Ovary (tissue), 10 donors: Measurements from ENCODE around the gene AQP10. TPM values are rescaled to one million over a fixed set of nuclear protein-coding genes. Genes with fewer than 3 reads are reported as not detected.
"Not testable (repeated sequence)": the region's sequence is repeated elsewhere in the genome, so short reads cannot be mapped to it uniquely, and the experiment has no call there.

Source experiments
- DNase-seq, 5 donors: peaks; one replicate each; pipeline ENCODE4 v3.0.0-alpha.2; 2019 to 2020
- H3K27ac ChIP-seq, 2 donors: fragments of 200-600 bp; one replicate each; pipeline versions ENCODE4 v1.5.1 to v1.8.0; 2019 to 2022
- H3K27me3 ChIP-seq: fragments of 200-600 bp; one replicate; pipeline ENCODE4 v1.8.0; 2022
- H3K36me3 ChIP-seq: fragments of 200-600 bp; sonication (generic); one replicate; pipeline ENCODE4 v1.5.1; 2019
- H3K4me1 ChIP-seq: one replicate; pipeline ENCODE4 v1.8.1; 2013; ENCODE audit warnings: mild to moderate bottlenecking, moderate library complexity; ENCODE audit not compliant: insufficient read depth
- H3K4me3 ChIP-seq: fragments of 200-600 bp; sonication (generic); one replicate; pipeline ENCODE4 v1.5.1; 2017
- H3K9me3 ChIP-seq, 2 donors: fragments of 200-600 bp in 1 of 2; sonication (generic) in 1 of 2; one replicate each; pipeline versions ENCODE4 v1.5.1 to v1.8.1; 2013 to 2019; ENCODE audit warnings: mild to moderate bottlenecking in 1 of 2, moderate library complexity in 1 of 2
- EP300 ChIP-seq: sonication (generic); formaldehyde crosslinking; IDR thresholded peaks from one replicate; pipeline ENCODE4 v1.6.1; 2017; ENCODE audit warnings: antibody characterized with exemption
- POLR2A ChIP-seq: fragments of 450-650 bp; IDR thresholded peaks from one replicate; pipeline ENCODE4 v1.6.1; 2017; ENCODE audit warnings: antibody characterized with exemption, mild to moderate bottlenecking, moderate library complexity
- WGBS, 3 donors: extraction: QIAGEN DNeasy Blood & Tissue Kit in 1 of 3; methylation state at CpG; one replicate each; pipeline versions ENCODE4 v1.1.5 to v1.1.7; 2013 to 2017; 5-methylcytosine and 5-hydroxymethylcytosine counted together
- intact Hi-C, 4 donors: fragments of 100-400 bp; cut with DNase I; formaldehyde crosslinking; loops; one replicate each; pipeline versions ENCODE4 v1.11.0 to v1.15.1; 2022 to 2023
- long read RNA-seq, 3 donors: library from polyadenylated mRNA in 2 of 3; unstranded in 2 of 3; transcript quantifications; one replicate each; pipeline ENCODE4 v2.0.0 and lab custom pipeline, GENCODE V29; 2021 to 2026
- polyA plus RNA-seq, 2 donors: library from polyadenylated mRNA; stranded (reverse); fragments of 200-250 nt in 1 of 2; fragments of 350-450 nt in 1 of 2; fragmentation: Illumina TruSeq in 1 of 2; extraction: RNeasy Lipid Tissue Mini Kit (QIAGEN cat#74804) in 1 of 2; gene quantifications; one replicate each; pipeline ENCODE4 v1.2.3, GENCODE V29; 2013 to 2014
- total RNA-seq, 7 donors: library from RNA; depleted of rRNA in 2 of 7; stranded (reverse); fragments of >200 nt in 2 of 7; fragmentation: NEBNext Ultra II Directional in 3 of 7; extraction: Animal tissue kit (Norgen Biotek cat#: 25700) in 3 of 7; gene quantifications; one replicate each; pipeline versions ENCODE4 v1.1.0 to v1.2.4, GENCODE V29; 2016 to 2023
- TF ChIP-seq, protein P1 (sequence below), 3 donors: fragments of 450-650 bp in 2 of 3; fragments of 200-600 bp in 1 of 3; IDR thresholded peaks; one replicate each; pipeline versions ENCODE4 v1.5.1 to v1.8.0; 2016 to 2022; ENCODE audit warnings: antibody characterized with exemption in 3 of 3, mild to moderate bottlenecking in 1 of 3
- donor health status: DM: no; HTN: no; CAD: no; lungs with moderate emphysema.
- donor health status: DM: no; HTN: no; CAD: no.
- donor health status: Bipolar disorder and iron deficiency.
- donor health status: DM: yes; HTN: yes; CAD: no.
- donor health status: DM: no; HTN: no; CAD: no.
- donor health status: DM: yes; HTN: yes; CAD: no.

The AQP10 gene
- total RNA-seq (1 to 10 TPM in 1 of 7 donors, under 1 TPM in 1, not detected in 5; 0.23 to 1.0 TPM), polyA plus RNA-seq (under 1 TPM in 1 of 2 donors, not detected in 1; 0.13 TPM)
- long read RNA-seq, donor 1: 0 reads
- long read RNA-seq, donor 2, partial matches to known transcripts: 0 of 1 reads
- long read RNA-seq, donor 2, other reads (novel, unspliced or antisense): 0 of 1 reads
- long read RNA-seq, donor 3: 0 reads

DNA sequence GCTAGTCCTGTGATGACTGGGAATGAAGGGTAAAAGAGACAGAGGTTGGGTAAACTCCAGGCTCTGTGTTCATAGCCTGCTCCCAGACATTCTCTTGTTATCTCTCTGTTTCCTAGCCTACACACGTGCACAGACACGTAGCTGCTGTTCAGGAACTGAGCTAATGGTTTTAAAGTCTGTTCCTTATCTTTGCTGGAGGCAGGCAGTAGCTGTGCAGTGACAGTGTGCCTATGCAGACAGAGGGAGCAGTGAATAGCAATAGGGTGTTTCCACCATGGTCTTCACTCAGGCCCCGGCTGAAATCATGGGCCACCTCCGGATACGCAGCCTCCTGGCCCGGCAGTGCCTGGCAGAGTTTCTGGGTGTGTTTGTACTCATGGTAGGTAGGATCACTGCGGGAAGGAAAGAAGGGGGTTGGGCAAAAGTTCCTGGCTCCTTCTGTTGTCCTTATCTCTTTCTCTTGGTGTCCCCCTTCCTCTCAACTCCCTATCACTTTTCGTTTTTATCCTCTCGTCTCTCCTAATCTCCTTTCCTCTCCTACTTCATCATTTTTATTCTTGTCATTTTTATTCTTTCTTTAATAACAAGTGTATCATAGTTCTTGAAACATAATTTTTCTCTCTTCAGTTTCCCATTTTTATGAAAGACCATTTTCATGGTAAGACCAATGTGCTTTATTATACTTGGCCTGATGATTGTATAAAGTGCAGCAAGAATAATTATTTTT is at the start of gene AQP10:
TSS of gene AQP10 (plus strand) at position 212 of the 727 bp plus-strand sequence. CDS start at position 275, 63 bp downstream.
- Histone ChIP-seq H3K9me3 (no peaks in the 10 kb centered on the region), H3K27ac (no peak within 1 kb of the TSS), H3K27me3 (no peaks in the 10 kb centered on the region), H3K36me3 (no peaks in the 10 kb centered on the region), H3K4me1 (no peaks in the 10 kb centered on the region), H3K4me3 (no peak within 1 kb of the TSS)
- WGBS, 3 donors: 14 to 20% (median 15%) methylated on average over 9 of the region's 9 CpGs
- intact Hi-C loops: loop anchor here in 1 of 4 donors (5.0 kb wide), 1 partner anchor 49 kb away; the partner anchor contains the start of gene HAX1
- no peak for DNase-seq
- TF ChIP-seq POLR2A (no peak), EP300 (no peak)
- TF ChIP-seq, protein P1, sequence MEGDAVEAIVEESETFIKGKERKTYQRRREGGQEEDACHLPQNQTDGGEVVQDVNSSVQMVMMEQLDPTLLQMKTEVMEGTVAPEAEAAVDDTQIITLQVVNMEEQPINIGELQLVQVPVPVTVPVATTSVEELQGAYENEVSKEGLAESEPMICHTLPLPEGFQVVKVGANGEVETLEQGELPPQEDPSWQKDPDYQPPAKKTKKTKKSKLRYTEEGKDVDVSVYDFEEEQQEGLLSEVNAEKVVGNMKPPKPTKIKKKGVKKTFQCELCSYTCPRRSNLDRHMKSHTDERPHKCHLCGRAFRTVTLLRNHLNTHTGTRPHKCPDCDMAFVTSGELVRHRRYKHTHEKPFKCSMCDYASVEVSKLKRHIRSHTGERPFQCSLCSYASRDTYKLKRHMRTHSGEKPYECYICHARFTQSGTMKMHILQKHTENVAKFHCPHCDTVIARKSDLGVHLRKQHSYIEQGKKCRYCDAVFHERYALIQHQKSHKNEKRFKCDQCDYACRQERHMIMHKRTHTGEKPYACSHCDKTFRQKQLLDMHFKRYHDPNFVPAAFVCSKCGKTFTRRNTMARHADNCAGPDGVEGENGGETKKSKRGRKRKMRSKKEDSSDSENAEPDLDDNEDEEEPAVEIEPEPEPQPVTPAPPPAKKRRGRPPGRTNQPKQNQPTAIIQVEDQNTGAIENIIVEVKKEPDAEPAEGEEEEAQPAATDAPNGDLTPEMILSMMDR (IDR thresholded peaks at IDR 0.05): no peak

DNA sequence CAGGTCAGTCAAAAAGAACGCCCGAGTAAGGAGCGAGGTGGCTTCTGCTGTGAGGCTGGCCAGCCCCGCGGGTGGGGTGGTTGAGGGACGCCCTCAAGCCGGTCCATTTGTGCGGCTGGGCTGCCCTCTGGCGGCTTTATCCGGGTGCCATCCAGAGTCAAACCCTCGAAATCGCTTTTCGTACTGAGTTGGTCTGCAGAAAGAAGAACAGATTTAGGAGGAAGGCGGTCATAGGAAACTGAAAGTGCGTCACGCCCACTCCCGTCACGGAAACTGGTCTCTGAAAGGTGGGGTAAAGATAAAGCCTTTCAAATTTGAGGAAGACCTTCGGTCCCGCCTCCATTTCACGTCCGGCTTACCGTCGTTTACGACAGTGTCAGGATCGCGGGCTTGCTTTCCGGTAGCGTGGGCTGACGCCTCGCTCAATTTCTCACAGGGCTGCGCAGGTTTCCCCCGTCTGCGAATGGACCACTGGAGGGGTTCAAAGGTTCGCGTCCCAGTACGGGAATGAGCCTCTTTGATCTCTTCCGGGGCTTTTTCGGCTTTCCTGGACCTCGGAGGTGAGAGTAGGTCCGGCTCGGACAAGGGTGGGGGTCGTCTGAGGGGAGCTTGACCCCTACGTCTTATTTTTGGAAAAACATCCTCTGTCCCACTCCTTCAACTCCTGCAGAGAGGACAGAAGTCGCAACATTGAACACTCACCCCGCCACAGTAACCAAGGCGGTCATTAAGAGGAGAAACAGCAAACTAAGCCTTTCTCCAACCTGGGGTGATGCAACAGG is 48.5 kb upstream of the AQP10 start, which contains the start of gene HAX1:
TSS of gene HAX1 (plus strand) at position 413 of the 782 bp plus-strand sequence. CDS start at position 508, 95 bp downstream.
- Histone ChIP-seq H3K4me1 (peaks cover 2% of the 10 kb centered on the region), H3K27me3 (no peaks in the 10 kb centered on the region), H3K4me3 (peak within 1 kb of the TSS; percentile 91), H3K36me3 (no peaks in the 10 kb centered on the region), H3K9me3 (no peaks in the 10 kb centered on the region), H3K27ac (peak within 1 kb of the TSS; percentile 69 to 89)
- TF ChIP-seq, protein P1 (IDR thresholded peaks at IDR 0.05): peak; percentile 65 to 88 (median 82)
- TF ChIP-seq EP300 (no peak), POLR2A (peak; percentile 79)
- 0 to 1% (median 0%) methylated on average over 45 to 47 of the region's 47 CpGs for WGBS, 3 donors
- peak; percentile 93 to 95 (median 94) for DNase-seq
- intact Hi-C loops: loop anchor here in 1 of 4 donors (5.0 kb wide), 1 partner anchor 50 kb away; the partner anchor contains the start of gene AQP10

GRCh38 chr1:154272999-154273563 is 47.8 kb upstream of the AQP10 start:
- Histone ChIP-seq H3K27me3 (no peaks in the 10 kb centered on the region), H3K36me3 (no peaks in the 10 kb centered on the region), H3K27ac (peak overlapping the region; percentile 69 to 89), H3K4me1 (peaks cover 2% of the 10 kb centered on the region), H3K9me3 (no peaks in the 10 kb centered on the region), H3K4me3 (peak overlapping the region; percentile 91)
- TF ChIP-seq, protein P1 (IDR thresholded peaks at IDR 0.05): no peak
- TF ChIP-seq POLR2A: no peak
- TF ChIP-seq EP300: no peak
- 34 to 43% (median 37%) methylated on average over 13 of the region's 13 CpGs for WGBS, 3 donors
- intact Hi-C loops: loop anchor here in 1 of 4 donors (5.0 kb wide), 1 partner anchor 49 kb away; the partner anchor contains the start of gene AQP10
- DNase-seq: no peak

DNA sequence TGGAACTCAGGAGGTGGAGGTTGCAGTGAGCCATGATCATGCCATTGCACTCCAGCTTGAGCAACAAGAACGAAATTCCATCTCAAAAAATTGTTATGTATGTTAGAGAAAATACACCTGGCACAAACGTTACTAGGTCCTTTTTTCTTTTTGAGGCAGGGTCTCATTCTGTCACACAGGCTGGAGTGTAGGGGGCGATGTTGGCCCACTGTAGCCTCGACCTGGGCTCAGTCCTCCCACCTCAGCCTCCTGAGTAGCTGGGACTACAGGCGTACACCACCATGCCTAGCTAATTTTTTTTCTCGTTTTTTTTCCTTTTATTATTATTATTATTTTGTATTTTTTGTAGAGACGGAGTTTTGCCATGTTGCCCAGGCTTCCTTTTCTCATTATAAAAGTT is 44.1 kb upstream of the AQP10 start:
- Histone ChIP-seq H3K4me1 (peaks cover 2% of the 10 kb centered on the region), H3K27ac (no peak overlapping the region)

GRCh38 chr1:154287591-154287990 is 33.3 kb upstream of the AQP10 start:
- 92 to 94% methylated on average over 9 to 27 of the region's 30 CpGs; no CpG with 5 or more reads in 1 of the 3 donors for WGBS, 3 donors
- intact Hi-C loops, H3K4me3 ChIP-seq, H3K27me3 ChIP-seq, H3K36me3 ChIP-seq, DNase-seq, H3K27ac ChIP-seq, H3K4me1 ChIP-seq, H3K9me3 ChIP-seq: not testable (repeated sequence)

More for the DNA sequence above, 44.1 kb upstream of the AQP10 start:
- no peak for DNase-seq
- intact Hi-C loops: loop anchor here in 1 of 4 donors (2.0 kb wide), 1 partner anchor 20 kb away; no protein-coding TSS in a partner anchor
- WGBS, 3 donors: 79 to 85% (median 84%) methylated on average over 7 of the region's 7 CpGs
- no peak for TF ChIP-seq EP300
- TF ChIP-seq, protein P1 (IDR thresholded peaks at IDR 0.05): no peak
- H3K27me3 ChIP-seq: no peaks in the 10 kb centered on the region
- H3K9me3 ChIP-seq: no peaks in the 10 kb centered on the region
- no peaks in the 10 kb centered on the region for H3K36me3 ChIP-seq
- H3K4me3 ChIP-seq: no peak overlapping the region
